Epithelial cell of esophagus (primary cell): Measurements from ENCODE around the gene WSB2.
"Not testable (repeated sequence)": the region's sequence is repeated elsewhere in the genome, so short reads cannot be mapped to it uniquely, and the experiment has no call there.

Source experiments
- DNase-seq: peaks from one replicate; pipeline ENCODE4 v3.0.0; 2010; ENCODE audit warnings: low read depth
- H3K4me3 ChIP-seq: 2 replicates; pipeline ENCODE4 v1.5.1; 2011; ENCODE audit warnings: mild to moderate bottlenecking, low read length, control low read depth
- CTCF ChIP-seq: IDR thresholded peaks from 2 replicates; pipeline ENCODE4 v1.5.1; 2011; ENCODE audit warnings: low read depth, mild to moderate bottlenecking, low read length, control low read depth, inconsistent platforms; ENCODE audit not compliant: insufficient read depth; ENCODE audit errors: missing control alignments

The WSB2 gene

GRCh38 chr12:118022728-118023109 lies 38.3 kb downstream of the WSB2 start:
- TF ChIP-seq CTCF = no peak
- no peak for DNase-seq
- no peak overlapping the region for H3K4me3 ChIP-seq

- not testable (repeated sequence) for DNase-seq, H3K4me3 ChIP-seq
Observed at GRCh38 chr12:118022097-118022727, 38.8 kb downstream of the WSB2 start.

- H3K4me3 ChIP-seq = no peak overlapping the region
- TF ChIP-seq CTCF = no peak
- no peak for DNase-seq
Observed at GRCh38 chr12:118020036-118020435, 40.9 kb downstream of the WSB2 start.

GRCh38 chr12:118017926-118018325 lies 43.1 kb downstream of the WSB2 start:
- DNase-seq = peak; percentile 16
- no peak for TF ChIP-seq CTCF
- H3K4me3 ChIP-seq = no peak overlapping the region

- H3K4me3 ChIP-seq = peak within 1 kb of the TSS; percentile 91
- TF ChIP-seq CTCF = no peak
- DNase-seq = peak; percentile 97
Observed at GRCh38 chr12:118016424-118017264, 44.3 kb downstream of the WSB2 start, which contains the start of gene RFC5. RFC5 (plus strand) TSS chr12:118016703; CDS start chr12:118016828, 125 bp downstream.

GRCh38 chr12:118015944-118016343 lies 45.0 kb downstream of the WSB2 start:
- TF ChIP-seq CTCF = no peak
- no peak for DNase-seq
- peak overlapping the region; percentile 91 for H3K4me3 ChIP-seq

- H3K4me3 ChIP-seq = no peak overlapping the region
- no peak for DNase-seq
- TF ChIP-seq CTCF = no peak
Observed at GRCh38 chr12:118015306-118015705, 45.7 kb downstream of the WSB2 start.
